Mesothelial cell of epicardium (in vitro differentiated cells): ENCODE measurements around the gene GHDC. TPM values are rescaled to one million over a fixed set of nuclear protein-coding genes. Genes with fewer than 3 reads are reported as not detected.
"Not testable (repeated sequence)": the region's sequence is repeated elsewhere in the genome, so short reads cannot be mapped to it uniquely, and the experiment has no call there.

Experiments used
- DNase-seq, 2 experiments: peaks; one replicate each; pipeline ENCODE4 v3.0.0; 2021; ENCODE audit warnings: low spot score in 2 of 2; ENCODE audit not compliant: unreplicated experiment in 2 of 2
- H3K27ac Mint-ChIP-seq: 2 replicates; pipeline ENCODE4 v1.8.0; 2021; ENCODE audit warnings: mixed read lengths
- H3K27me3 Mint-ChIP-seq: 2 replicates; pipeline ENCODE4 v1.8.0; 2021; ENCODE audit warnings: low read depth, mixed read lengths
- H3K36me3 Mint-ChIP-seq: 2 replicates; pipeline ENCODE4 v1.8.0; 2021; ENCODE audit warnings: mixed read lengths
- H3K4me1 Mint-ChIP-seq: 2 replicates; pipeline ENCODE4 v1.8.0; 2021; ENCODE audit warnings: mixed read lengths
- H3K4me3 Mint-ChIP-seq: 2 replicates; pipeline ENCODE4 v1.8.0; 2021; ENCODE audit warnings: mild to moderate bottlenecking, moderate library complexity, mixed read lengths
- H3K9me3 Mint-ChIP-seq: 2 replicates; pipeline ENCODE4 v1.8.0; 2021; ENCODE audit warnings: mixed read lengths
- total RNA-seq: library from RNA; stranded (reverse); gene quantifications from 3 replicates; pipeline ENCODE4 v1.2.1, GENCODE V29; 2021
- TF ChIP-seq, protein P1 (sequence below): fragments of 200-600 bp; sonication (generic); IDR thresholded peaks from one replicate; pipeline ENCODE4 v1.5.0; 2021; ENCODE audit warnings: antibody characterized with exemption; ENCODE audit not compliant: unreplicated experiment

The GHDC gene
- total RNA-seq, 1 donor from 2014 or later: 9.2 TPM

DNA sequence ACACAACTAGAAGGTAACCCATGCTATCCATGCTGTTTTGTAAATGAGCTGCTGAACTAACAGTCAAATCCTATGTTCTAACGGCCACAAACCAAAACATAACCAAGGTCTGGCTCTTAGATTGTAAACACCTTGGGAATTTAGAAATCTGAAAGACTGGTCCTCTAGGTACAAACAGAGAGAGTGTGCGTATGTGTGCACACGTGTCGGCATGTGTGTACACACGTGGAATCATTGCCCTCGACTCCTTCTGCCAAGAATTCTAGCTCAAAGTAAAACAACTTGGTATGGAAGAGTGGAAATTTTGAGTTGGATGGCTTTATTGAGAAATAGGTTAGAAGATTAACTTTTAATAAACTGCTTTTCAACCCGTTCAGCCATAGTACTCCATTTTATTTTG is 18.1 kb upstream of the GHDC start:
- TF ChIP-seq, protein P1, sequence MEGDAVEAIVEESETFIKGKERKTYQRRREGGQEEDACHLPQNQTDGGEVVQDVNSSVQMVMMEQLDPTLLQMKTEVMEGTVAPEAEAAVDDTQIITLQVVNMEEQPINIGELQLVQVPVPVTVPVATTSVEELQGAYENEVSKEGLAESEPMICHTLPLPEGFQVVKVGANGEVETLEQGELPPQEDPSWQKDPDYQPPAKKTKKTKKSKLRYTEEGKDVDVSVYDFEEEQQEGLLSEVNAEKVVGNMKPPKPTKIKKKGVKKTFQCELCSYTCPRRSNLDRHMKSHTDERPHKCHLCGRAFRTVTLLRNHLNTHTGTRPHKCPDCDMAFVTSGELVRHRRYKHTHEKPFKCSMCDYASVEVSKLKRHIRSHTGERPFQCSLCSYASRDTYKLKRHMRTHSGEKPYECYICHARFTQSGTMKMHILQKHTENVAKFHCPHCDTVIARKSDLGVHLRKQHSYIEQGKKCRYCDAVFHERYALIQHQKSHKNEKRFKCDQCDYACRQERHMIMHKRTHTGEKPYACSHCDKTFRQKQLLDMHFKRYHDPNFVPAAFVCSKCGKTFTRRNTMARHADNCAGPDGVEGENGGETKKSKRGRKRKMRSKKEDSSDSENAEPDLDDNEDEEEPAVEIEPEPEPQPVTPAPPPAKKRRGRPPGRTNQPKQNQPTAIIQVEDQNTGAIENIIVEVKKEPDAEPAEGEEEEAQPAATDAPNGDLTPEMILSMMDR: no peak
- Mint-ChIP-seq H3K4me3 (no peak overlapping the region), H3K36me3 (peaks cover 30% of the 10 kb centered on the region), H3K9me3 (no peaks in the 10 kb centered on the region), H3K4me1 (no peaks in the 10 kb centered on the region), H3K27me3 (no peaks in the 10 kb centered on the region), H3K27ac (no peak overlapping the region)
- no peak for DNase-seq

DNA sequence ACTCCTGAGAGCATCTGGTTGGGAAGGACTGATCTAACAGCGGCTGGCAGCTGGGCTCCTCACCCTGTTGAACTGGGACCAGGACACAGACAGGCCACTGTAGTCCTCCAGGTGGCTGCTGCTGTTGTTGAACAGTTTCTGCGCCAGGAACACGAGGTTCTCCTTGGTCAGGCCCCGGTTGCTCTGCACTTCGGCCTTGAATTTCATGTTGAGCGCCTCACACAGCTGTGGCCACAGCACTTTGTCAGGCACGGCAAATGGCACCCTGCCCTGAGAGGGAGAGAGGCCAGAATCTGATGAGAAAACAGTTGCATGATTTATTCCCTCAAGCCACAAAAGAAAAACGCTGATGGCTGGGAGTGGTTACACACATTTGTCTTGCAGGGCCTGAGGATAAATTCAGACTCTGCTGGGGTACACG is 17.6 kb upstream of the GHDC start:
- H3K4me1 Mint-ChIP-seq, H3K4me3 Mint-ChIP-seq, H3K9me3 Mint-ChIP-seq, DNase-seq, H3K27ac Mint-ChIP-seq, H3K27me3 Mint-ChIP-seq: not testable (repeated sequence)
- H3K36me3 Mint-ChIP-seq: peaks cover 30% of the 10 kb centered on the region

DNA sequence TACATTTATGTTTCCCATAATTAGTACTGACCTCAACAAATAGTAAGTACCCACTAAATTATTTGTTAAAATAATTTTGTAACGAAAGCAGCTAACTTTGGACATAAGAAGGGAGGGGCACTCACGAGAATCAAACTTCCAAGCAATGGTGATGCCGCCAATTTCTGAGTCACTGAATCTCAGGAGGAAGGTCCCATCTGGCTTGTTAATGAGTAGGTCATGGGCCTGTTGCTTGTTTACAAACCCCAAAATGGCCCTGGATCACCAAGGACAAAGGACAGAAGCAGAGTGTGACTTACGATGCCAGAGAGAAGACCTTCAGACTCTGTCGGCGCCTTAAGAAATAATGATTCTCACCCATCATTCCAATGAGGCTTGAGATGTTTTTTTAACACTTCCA is 15.8 kb upstream of the GHDC start:
- H3K36me3 Mint-ChIP-seq: peaks cover 32% of the 10 kb centered on the region

DNA sequence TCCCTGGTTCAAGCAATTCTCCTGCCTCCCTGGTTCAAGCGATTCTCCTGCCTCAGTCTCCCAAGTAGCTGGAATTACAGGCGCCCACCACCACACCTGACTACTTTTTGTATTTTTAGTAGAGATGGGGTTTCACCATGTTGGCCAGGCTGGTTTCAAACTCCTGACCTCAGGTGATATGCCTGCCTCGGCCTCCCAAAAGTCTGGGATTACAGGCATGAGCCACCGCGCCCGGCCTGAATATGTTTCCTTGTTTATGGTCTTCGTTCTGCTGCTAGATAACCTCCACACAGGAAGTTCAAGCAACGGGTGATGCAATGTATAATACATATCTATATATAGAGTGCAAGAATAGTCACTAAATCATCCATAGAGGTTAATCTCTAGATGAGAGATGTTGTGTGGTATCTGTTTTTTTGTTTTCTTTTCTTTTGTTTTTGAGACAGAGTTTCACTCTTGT is 11.9 kb upstream of the GHDC start:
- not testable (repeated sequence) for H3K27ac Mint-ChIP-seq, DNase-seq, H3K4me1 Mint-ChIP-seq, H3K4me3 Mint-ChIP-seq, H3K9me3 Mint-ChIP-seq, H3K27me3 Mint-ChIP-seq
- H3K36me3 Mint-ChIP-seq: peaks cover 54% of the 10 kb centered on the region

More for the DNA sequence above, 15.8 kb upstream of the GHDC start:
- Mint-ChIP-seq H3K27ac (no peak overlapping the region), H3K4me1 (no peaks in the 10 kb centered on the region), H3K27me3 (no peaks in the 10 kb centered on the region), H3K4me3 (no peak overlapping the region), H3K9me3 (no peaks in the 10 kb centered on the region)
- TF ChIP-seq, protein P1: no peak
- no peak for DNase-seq

DNA sequence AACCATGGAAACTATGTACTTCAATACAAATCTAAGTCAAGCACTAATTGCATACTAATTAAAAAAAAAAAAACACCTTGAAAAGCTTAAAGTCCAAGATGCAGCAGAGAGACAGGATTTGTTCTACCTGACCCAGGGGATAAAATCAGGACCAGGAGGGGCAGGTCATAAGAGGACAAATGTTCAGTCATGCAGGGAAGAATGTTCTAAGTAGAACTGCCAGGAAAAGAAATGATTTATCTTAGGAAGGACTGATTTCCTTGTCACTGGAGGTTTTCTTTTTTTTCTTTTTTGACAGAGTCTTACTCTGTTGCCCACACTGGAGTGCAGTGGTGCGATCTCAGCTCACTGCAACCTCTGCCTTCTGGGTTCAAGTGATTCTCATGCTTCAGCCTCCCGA is 9.1 kb upstream of the GHDC start:
- Mint-ChIP-seq H3K36me3 (peaks cover 47% of the 10 kb centered on the region), H3K27me3 (no peaks in the 10 kb centered on the region), H3K4me1 (no peaks in the 10 kb centered on the region), H3K9me3 (no peaks in the 10 kb centered on the region), H3K27ac (no peak overlapping the region), H3K4me3 (no peak overlapping the region)
- no peak for DNase-seq
- TF ChIP-seq, protein P1: no peak

DNA sequence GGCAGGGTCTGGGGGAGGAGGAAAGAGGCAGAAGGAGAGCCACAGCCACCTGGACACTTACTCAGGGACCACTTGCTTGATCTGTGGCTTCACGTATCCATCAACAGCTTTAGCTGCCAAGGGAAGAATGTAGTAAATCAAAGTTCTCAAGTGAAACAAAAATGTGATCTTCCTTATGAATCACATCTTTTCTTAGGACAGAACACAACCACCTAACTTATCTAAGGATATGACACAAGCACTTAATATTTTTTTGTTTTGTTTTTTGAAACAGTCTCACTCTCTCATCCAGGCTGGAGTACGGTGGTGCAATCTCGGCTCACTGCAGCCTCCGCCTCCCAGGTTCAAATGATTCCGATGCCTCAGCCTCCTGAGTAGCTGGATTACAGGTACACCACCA is 8.4 kb upstream of the GHDC start:
- DNase-seq: no peak
- Mint-ChIP-seq H3K9me3 (no peaks in the 10 kb centered on the region), H3K27ac (no peak overlapping the region), H3K4me1 (no peaks in the 10 kb centered on the region), H3K4me3 (no peak overlapping the region), H3K36me3 (peaks cover 47% of the 10 kb centered on the region), H3K27me3 (no peaks in the 10 kb centered on the region)
- TF ChIP-seq, protein P1: no peak

DNA sequence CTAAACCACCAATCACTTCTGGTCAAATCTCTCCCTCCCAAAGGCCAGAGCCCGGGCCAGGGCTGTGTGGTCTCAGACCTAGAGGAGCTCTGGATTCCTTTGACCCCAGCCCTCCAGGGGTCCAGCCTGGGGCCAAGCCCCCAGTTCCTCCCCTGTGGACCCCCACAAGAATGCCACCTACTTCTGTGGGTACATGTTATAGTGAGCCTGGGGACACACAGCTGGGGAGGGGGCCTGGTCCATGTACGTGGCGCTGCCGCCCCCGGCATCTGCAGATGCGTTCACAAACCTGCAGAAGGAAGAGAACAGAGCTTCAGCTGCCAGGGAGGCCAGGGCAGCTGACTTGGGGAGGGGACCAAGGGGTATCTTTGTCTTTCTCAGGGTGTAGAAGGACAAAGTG is 7.9 kb upstream of the GHDC start:
- Mint-ChIP-seq H3K27me3 (no peaks in the 10 kb centered on the region), H3K9me3 (no peaks in the 10 kb centered on the region), H3K4me3 (no peak overlapping the region), H3K4me1 (no peaks in the 10 kb centered on the region), H3K36me3 (peaks cover 42% of the 10 kb centered on the region), H3K27ac (no peak overlapping the region)
- TF ChIP-seq, protein P1: no peak
- no peak for DNase-seq
